ENCODE data around the gene UCK2. TPM values are rescaled to one million over a fixed set of nuclear protein-coding genes. Genes with fewer than 3 reads are reported as not detected.

Gene UCK2
- total RNA-seq, 1 experiment from 2014 or later = 88.4 TPM

DNA sequence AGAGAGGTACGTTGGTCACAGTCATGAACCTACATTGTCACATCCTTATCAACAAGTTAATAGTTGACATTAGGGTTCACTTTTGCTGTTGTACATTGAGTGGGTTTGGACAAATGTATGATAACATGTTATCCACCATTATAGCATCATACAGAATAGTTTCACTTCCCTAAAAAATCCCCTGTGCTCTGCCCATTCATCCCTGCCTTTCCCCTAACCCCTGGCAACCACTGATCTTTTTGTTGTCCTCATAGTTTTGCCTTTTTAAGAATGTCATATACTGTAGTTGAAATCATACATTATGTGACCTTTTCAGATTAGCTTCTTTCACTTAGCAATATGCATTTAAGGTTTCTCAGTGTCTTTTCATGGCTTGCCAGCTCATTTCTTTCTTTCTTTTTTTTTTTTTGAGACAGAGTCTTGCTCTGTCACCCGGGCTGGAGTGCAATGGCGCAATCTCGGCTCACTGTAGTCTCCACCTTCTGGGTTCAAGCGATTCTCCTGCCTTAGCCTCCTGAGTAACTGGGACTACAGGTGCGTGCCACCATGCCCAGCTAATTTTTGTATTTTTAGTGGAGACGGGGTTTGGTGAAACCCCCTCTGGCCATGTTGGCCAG lies 50.6 kb downstream of the UCK2 start (continued):
- TF ChIP-seq EZH2phosphoT487 (IDR thresholded peaks at IDR 0.05; ENCODE audit: borderline replicate concordance) (no peak), EGR1 (IDR thresholded peaks at IDR 0.05; ENCODE audit: low read depth) (no peak), FOSL1 (IDR thresholded peaks at IDR 0.05; ENCODE audit: low read depth) (no peak), EZH2 (IDR thresholded peaks at IDR 0.05) (no peak), ZBTB33 (IDR thresholded peaks at IDR 0.05; ENCODE audit: extremely low read depth, insufficient replicate concordance, low read length) (no peak)
- TF ChIP-seq, protein P1, sequence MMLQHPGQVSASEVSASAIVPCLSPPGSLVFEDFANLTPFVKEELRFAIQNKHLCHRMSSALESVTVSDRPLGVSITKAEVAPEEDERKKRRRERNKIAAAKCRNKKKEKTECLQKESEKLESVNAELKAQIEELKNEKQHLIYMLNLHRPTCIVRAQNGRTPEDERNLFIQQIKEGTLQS (IDR thresholded peaks at IDR 0.05) = no peak

DNA sequence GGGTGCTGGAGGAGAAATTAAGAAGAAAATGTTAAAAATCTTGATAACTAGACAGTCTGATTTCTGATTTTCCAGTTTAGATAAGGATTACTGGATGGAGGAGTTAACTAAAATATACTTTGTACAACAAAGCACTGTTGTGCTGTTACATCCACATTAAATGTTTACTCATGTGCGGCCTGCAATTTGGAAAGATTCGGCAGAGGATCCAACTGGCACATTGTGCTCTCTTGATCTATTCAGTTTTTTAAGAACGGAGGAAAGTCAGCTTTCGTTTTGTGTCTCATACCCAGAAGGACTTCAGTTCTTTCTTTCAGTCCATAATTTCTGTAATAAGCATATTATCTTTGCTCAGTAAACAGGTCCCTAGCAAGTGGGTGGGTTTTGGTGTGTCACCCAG lies 52.5 kb downstream of the UCK2 start:
- H4K20me1 ChIP-seq (ENCODE audit: insufficient read depth) = peaks cover 20% of the 10 kb centered on the region; the same call in 1 of the 2 replicates
- ChIA-PET POLR2A (no interaction called here), RAD21 (ENCODE audit: low non-redundant PET in 1 of 2, low total read pairs in 2 of 2, uncharacterized antibody in 2 of 2, unreplicated experiment in 2 of 2) (no interaction called here), CTCF (no interaction called here)
- TF ChIP-seq ELF1 (IDR thresholded peaks at IDR 0.05; ENCODE audit: borderline replicate concordance, low read depth) = no peak
- H3K4me3 ChIP-seq (replicated peaks in 1 of 2; ENCODE audit: low read depth in 1 of 2, low read length in 2 of 2) = no peak overlapping the region
- BruUV-seq (replicated peaks) = no TSS peak
- H3K27ac ChIP-seq (ENCODE audit: low read depth, low read length) = no peak overlapping the region
- no peak for ATAC-seq
- intact Hi-C loops (cut with micrococcal nuclease) = no loop called here
- H3K4me1 ChIP-seq (ENCODE audit: control insufficient read depth in 1 of 2, insufficient read depth in 2 of 2, low read length in 2 of 2) = peaks cover 0 to 16% of the 10 kb centered on the region in 2 experiments; a peak in 1 of 4 replicates
- H3K9me2 ChIP-seq (ENCODE audit: insufficient read depth) = no peaks in the 10 kb centered on the region
- DNase-seq (ENCODE audit: low read depth, low spot score) = no peak
- no peaks in the 10 kb centered on the region for H3K27me3 ChIP-seq (ENCODE audit: insufficient read depth, low read length)
- peaks cover 0 to 7% of the 10 kb centered on the region in 2 experiments; a peak in 1 of 4 replicates for H3K9me3 ChIP-seq (ENCODE audit: control insufficient read depth in 1 of 2, insufficient read depth in 1 of 2, low read depth in 1 of 2, low read length in 2 of 2)
- H3K36me3 ChIP-seq (ENCODE audit: control insufficient read depth in 1 of 2, insufficient read depth in 2 of 2, low read length in 2 of 2) = peaks cover 0 to 6% of the 10 kb centered on the region in 2 experiments; a peak in 1 of 4 replicates
- peaks cover 100% of the 10 kb centered on the region for H3K79me2 ChIP-seq (ENCODE audit: insufficient read depth, low read length)
- no peak overlapping the region for H3K4me2 ChIP-seq (ENCODE audit: low read length)
- H3K9ac ChIP-seq (ENCODE audit: low read length) = no peak overlapping the region
- H2AFZ ChIP-seq (ENCODE audit: low read depth, low read length, poor library complexity, severe bottlenecking) = no peak overlapping the region

All from HCT116 (cell line).